OCI-M2 (cell line): Measurements from ENCODE around the gene CCDC15.

ENCODE experiments used
- DNase-seq: peaks from one replicate; lab custom pipeline; 2025; ENCODE audit not compliant: unreplicated experiment; lab: John Stamatoyannopoulos, UW

CCDC15 gene, protein sequence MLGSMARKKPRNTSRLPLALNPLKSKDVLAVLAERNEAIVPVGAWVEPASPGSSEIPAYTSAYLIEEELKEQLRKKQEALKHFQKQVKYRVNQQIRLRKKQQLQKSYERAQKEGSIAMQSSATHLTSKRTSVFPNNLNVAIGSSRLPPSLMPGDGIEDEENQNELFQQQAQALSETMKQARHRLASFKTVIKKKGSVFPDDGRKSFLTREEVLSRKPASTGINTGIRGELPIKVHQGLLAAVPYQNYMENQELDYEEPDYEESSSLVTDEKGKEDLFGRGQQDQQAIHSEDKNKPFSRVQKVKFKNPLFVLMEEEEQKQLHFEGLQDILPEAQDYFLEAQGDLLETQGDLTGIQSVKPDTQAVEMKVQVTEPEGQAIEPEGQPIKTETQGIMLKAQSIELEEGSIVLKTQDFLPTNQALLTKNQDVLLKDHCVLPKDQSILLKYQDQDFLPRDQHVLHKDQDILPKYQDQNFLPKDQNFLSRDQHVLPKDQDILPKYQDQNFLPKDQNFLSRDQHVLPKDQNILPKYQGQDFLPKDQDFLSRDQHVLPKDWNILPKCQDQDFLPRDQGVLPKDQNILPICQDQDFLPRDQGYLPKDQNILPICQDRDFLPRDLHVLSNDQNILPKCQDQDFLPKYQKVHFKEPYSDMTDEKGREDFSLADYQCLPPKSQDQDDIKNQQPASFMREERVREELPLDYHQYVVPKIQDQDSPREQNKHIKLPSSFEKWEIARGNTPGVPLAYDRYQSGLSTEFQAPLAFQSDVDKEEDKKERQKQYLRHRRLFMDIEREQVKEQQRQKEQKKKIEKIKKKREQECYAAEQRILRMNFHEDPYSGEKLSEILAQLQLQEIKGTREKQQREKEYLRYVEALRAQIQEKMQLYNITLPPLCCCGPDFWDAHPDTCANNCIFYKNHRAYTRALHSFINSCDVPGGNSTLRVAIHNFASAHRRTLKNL

DNA sequence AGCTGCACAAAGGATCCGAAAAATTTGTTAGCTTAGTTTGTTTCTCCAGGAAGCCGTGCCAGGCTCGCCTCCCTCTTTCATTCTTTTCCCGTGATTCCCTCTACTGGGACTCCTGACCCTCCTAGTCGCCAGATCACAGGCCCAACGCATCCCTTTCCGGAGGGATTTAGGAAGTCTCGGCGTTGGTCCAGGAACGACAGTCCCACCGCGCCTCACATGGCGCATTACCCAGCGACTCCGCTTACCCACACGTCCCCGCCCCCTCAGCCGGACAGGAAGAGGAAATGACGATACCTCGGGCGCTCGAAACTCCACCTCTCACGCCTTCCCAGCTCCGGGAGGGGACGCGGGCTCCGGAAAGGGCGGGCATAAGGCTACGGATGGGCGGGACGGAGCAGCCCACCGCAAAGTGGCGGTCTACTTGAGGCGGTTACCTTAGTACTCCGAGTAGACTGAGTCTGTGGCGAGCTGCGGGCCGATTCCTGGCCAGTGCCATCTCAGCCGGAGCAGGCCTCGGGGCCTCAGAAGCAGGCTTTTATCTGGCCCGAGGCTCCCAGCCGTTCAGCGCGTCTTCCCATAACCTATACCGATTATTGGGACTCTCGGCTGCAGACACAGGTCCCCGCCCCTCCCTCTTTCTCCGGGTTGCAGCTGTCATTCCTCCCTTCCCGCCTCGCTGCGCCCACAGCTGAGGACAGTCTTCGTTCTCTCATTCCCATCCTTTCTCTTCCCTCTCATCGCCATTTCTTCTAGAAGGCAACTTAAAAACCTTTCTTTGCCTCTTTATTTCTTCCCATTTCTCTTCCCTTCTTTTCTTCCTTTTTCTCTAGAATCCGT is at the start of gene CCDC15:
CCDC15 (plus strand) TSS at position 450 of the 837 bp plus-strand sequence. CDS start 531 bp downstream, outside the sequence.
- peak; percentile 16 for DNase-seq

- no peak for DNase-seq
Observed at GRCh38 chr11:124915541-124916369, 38.2 kb upstream of the CCDC15 start.

DNA sequence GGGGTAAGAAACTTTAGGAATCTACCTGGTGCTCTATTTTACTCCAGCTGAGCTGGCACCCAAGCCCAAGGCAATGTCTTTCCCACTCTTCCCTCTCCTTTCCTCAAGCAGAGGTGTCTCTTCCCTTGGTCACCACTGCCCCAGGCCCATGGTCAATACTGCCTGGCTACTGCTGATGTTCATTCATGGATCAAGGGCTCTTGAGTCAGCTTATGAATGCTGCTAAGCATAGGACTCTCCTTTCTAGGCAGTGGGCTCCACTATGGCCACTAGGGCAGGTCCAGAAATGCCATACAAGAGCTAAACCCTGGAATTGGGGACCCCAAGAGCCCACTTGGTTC is 37.7 kb upstream of the CCDC15 start:
- DNase-seq = no peak

- no peak for DNase-seq
Observed at GRCh38 chr11:124917115-124917637, 36.8 kb upstream of the CCDC15 start.

DNA sequence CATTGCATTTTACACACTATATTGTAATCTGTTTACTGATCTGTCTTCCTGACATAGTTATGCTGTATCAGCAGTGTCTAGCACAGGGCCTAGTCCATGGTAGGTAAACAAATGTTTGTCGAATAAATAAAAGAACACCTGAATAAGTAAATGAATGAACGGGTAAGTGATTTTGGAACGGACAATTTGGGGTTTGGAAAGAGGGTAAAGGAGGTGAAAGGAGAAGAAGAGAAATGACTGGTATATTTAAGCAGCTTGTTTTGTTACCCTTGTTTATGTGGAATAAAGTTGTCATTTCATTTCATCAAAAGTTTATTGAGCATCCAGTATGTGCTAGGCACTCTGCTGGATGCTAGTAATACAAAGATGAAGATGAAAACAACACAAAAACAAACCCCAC is 35.1 kb upstream of the CCDC15 start, which contains the start of gene HEPN1:
HEPN1 (plus strand) TSS at position 301 of the 400 bp plus-strand sequence.
- DNase-seq = no peak

GRCh38 chr11:124919898-124920297 is 34.1 kb upstream of the CCDC15 start:
- no peak for DNase-seq

DNA sequence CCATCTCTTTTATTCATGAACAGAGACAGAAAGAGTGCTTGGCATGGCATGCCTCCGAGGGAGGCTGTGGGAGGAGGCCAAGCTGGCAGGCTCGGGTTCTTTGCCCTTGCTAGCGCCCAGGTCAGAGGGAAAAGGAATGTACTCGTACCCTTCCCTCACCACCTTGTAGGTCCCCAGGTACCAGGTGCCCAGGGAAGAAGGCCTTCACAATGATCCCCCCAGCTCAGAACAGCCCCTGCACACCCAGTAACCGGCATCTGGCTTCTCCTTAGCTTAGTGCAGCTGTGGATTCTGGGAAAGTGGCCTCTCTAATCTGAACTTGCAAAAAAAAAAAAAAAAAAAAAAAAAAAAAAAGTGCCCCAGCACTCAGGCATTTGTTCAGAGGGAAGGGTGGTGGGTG is 33.6 kb upstream of the CCDC15 start:
- DNase-seq = no peak

DNA sequence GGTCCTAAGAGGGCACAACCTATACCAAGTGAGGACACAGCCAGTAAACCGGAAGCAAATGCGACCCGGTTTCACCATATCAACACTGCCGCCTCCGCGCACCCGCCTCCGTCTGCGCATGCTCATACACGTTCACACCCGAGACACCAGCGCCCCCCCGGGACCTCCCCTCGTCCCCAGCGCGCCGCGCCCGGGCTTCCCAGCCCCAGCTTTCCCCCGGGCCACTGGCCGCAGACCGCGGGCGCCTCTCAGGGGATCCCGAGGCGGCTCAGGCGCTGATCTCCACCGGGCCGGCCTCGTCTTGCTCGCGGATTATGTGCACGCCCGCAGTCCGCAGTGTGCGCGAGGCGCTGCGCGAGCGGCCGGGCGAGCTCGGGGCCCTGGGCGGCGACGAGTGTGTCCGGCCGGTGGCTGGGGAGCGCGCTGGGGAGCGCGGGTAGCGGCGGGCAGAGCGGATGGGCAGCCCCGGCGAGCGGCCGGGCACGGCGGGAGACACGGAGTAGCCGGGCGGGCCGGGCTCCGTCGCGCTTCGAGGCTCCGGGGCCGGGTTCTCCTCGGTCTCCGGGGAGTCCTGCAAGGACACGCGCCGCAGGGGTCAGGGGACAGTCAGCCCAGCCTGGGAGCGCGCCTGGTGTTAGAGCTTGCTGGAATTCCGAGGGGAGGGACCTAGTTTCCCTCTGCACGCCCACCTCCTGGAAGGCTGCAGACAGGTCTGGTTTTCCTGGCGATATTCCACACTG is 33.0 kb upstream of the CCDC15 start:
- no peak for DNase-seq

DNA sequence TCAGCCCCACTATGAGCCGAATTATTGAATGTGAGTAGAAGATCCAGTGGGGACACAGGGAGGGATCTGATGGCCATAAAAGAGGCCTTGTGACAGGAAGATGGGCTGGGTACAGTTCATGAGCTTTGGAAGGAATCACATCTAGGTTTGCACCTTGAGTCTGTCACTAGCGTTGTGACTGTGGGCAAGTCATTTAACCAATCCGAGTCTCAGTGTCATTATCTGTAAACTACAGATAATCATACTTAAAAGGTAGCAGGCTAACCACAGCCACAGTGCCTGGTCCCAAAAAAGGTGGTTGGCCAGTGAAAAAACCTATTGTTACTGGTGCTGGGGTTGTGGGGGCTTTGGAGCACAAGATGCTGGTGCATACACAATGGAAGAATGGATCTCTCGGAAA is 31.2 kb upstream of the CCDC15 start:
- no peak for DNase-seq

- DNase-seq = no peak
Observed at GRCh38 chr11:124923296-124923695, 30.7 kb upstream of the CCDC15 start.

- DNase-seq = no peak
Observed at GRCh38 chr11:124928942-124929665, 24.9 kb upstream of the CCDC15 start.

GRCh38 chr11:124930799-124931198 is 23.2 kb upstream of the CCDC15 start:
- no peak for DNase-seq

DNA sequence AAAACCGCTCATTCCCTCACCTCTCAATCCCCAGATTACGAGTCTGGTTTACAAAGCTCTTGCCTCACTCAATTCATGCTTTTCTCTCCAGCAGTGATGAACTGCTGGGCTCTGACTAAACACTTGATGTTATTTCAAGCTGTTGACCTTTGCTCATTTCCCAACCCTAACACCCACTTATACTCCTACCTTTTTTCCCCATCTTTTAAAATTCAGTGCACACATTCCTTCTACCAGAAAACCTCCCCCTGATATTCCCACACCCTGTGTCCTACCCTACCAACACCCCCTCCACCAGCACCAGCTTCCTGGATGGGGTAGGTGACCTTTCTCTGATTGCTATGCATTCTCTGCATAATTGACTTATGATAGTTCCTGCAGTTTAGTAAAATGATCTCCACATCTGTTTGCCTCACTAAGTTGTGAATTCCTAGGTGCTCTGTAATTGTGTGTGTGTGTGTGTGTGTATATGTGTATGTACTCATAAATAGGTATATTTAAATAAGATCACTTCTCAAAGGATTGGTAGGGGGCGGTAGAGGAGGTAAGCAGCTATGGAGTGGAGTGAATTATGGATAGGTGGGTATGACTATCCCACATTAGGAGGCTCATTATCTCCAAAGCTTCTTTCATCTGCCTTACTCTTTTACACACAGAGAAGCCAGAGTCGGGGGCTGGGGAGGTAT is 19.0 kb upstream of the CCDC15 start:
- DNase-seq = no peak

- no peak for DNase-seq
Observed at GRCh38 chr11:124935548-124936514, 18.2 kb upstream of the CCDC15 start, which contains the start of gene HEPACAM. HEPACAM (minus strand) TSS chr11:124936047; CDS start chr11:124936006, 41 bp downstream.

GRCh38 chr11:124937336-124937935 is 16.6 kb upstream of the CCDC15 start:
- DNase-seq = no peak

GRCh38 chr11:124938206-124938765 is 15.7 kb upstream of the CCDC15 start:
- DNase-seq = no peak
